Measurements from ENCODE around the gene CD99.
A peak's percentile ranks its signal among the peaks of the same experiment; 100 is the strongest.
"Not testable (repeated sequence)": the region's sequence is repeated elsewhere in the genome, so short reads cannot be mapped to it uniquely, and the experiment has no call there.

CD99 gene

GRCh38 chrX:2690856-2691542, at the start of gene CD99:
CD99 (plus strand) TSS chrX:2691295; CDS start chrX:2691361, 66 bp downstream.
- peak; percentile 86 for DNase-seq

GRCh38 chrX:2642146-2642545, 48.9 kb upstream of the CD99 start:
- no peak for DNase-seq

- no peak for DNase-seq
Measured at GRCh38 chrX:2642791-2643190, 48.3 kb upstream of the CD99 start.

- DNase-seq: no peak
Measured at GRCh38 chrX:2643880-2644279, 47.2 kb upstream of the CD99 start.

GRCh38 chrX:2645563-2645962, 45.5 kb upstream of the CD99 start:
- DNase-seq: no peak

- DNase-seq: no peak
Measured at GRCh38 chrX:2647627-2648026, 43.5 kb upstream of the CD99 start.

GRCh38 chrX:2650037-2650436, 41.1 kb upstream of the CD99 start:
- DNase-seq: no peak

- DNase-seq: no peak
Measured at GRCh38 chrX:2650865-2651264, 40.2 kb upstream of the CD99 start.

GRCh38 chrX:2652106-2652505, 39.0 kb upstream of the CD99 start:
- no peak for DNase-seq

GRCh38 chrX:2654436-2655340, 36.4 kb upstream of the CD99 start:
- no peak for DNase-seq

GRCh38 chrX:2656257-2656836, 34.7 kb upstream of the CD99 start:
- DNase-seq: no peak

- no peak for DNase-seq
Measured at GRCh38 chrX:2657532-2658113, 33.5 kb upstream of the CD99 start.

- no peak for DNase-seq
Measured at GRCh38 chrX:2658585-2659292, 32.4 kb upstream of the CD99 start.

- DNase-seq: no peak
Measured at GRCh38 chrX:2662586-2662985, 28.5 kb upstream of the CD99 start.

- no peak for DNase-seq
Measured at GRCh38 chrX:2664502-2664901, 26.6 kb upstream of the CD99 start.

- DNase-seq: peak; percentile 31
Measured at GRCh38 chrX:2665387-2666304, 25.4 kb upstream of the CD99 start.

GRCh38 chrX:2666491-2666890, 24.6 kb upstream of the CD99 start:
- DNase-seq: no peak

GRCh38 chrX:2670978-2671377, 20.1 kb upstream of the CD99 start:
- no peak for DNase-seq

GRCh38 chrX:2672084-2672483, 19.0 kb upstream of the CD99 start:
- DNase-seq: no peak

- DNase-seq: no peak
Measured at GRCh38 chrX:2673611-2674010, 17.5 kb upstream of the CD99 start.

GRCh38 chrX:2675657-2676200, 15.4 kb upstream of the CD99 start:
- not testable (repeated sequence) for DNase-seq
